ENCODE data around the gene CTDSP1.

CTDSP1 gene

DNA sequence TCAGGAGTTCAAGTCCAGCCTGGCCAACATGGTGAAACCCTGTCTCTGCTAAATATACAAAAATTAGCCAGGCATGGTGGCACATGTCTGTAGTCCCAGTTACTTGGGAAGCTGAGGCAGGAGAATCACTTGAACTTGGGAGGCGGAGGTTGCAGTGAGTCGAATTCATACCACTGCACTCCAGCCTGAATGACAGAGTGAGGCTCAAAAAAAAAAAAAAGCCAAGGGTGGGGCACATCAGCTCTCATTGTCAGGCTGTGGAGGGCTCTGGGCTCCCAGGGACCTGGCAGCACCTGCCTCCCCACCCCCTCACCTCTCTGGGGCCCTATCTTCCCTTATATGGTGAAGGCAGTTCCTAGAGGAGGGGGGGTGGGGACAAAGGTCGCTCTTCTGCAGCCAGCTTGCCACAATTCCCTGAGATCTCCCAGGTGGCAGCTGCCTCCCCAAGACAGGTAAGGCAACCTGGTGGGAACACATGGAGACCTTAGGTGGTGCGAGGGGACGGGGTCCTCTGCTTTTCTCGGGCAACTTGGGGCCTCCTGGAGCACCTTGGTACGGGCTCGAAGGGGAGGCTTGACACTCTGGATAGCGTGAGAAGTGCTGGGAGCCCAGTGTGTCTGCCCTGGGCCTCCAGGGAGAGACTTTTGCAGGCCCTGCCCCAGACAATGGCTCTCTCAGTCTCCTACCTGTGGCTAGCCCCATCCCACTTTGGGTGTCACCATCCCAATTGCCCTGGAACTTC, 19.2 kb downstream of the CTDSP1 start, which contains the start of gene VIL1:
VIL1 (plus strand) TSS at position 407 of the 742 bp plus-strand sequence. CDS start 4,656 bp downstream, outside the sequence.
- Histone ChIP-seq H3K4ac (ENCODE audit: low read depth, low read length) (no peak within 1 kb of the TSS), H3K9me3 (ENCODE audit: insufficient read depth, low read depth, low read length) (no peaks in the 10 kb centered on the region), H3K79me1 (ENCODE audit: low read length) (no peaks in the 10 kb centered on the region), H2AK5ac (ENCODE audit: low read length) (no peak within 1 kb of the TSS), H3K4me1 (ENCODE audit: control insufficient read depth in 1 of 2, insufficient read depth in 2 of 2, low read length in 2 of 2) (no peaks in the 10 kb centered on the region), H2BK5ac (ENCODE audit: low read depth, low read length, poor library complexity) (no peak within 1 kb of the TSS), H3K36me3 (ENCODE audit: control insufficient read depth in 1 of 2, insufficient read depth in 2 of 2, low read length in 2 of 2) (no peaks in the 10 kb centered on the region), H3K9ac (ENCODE audit: low read length) (no peak within 1 kb of the TSS), H4K8ac (ENCODE audit: low read depth, low read length) (no peak within 1 kb of the TSS), H2BK120ac (ENCODE audit: insufficient read depth, low read length, poor library complexity) (no peak within 1 kb of the TSS), H2AFZ (ENCODE audit: insufficient read depth, low read length, poor library complexity) (no peak within 1 kb of the TSS), H3K14ac (ENCODE audit: low read length) (no peak within 1 kb of the TSS), H3K4me3 (ENCODE audit: low read depth, low read length) (no peak within 1 kb of the TSS), H3K27me3 (ENCODE audit: insufficient read depth, low read length) (no peaks in the 10 kb centered on the region), H2BK12ac (ENCODE audit: low read length) (no peak within 1 kb of the TSS), H3K23ac (ENCODE audit: low read length) (no peak within 1 kb of the TSS), H3K4me2 (ENCODE audit: low read length) (no peak within 1 kb of the TSS), H4K12ac (ENCODE audit: low read depth, low read length) (no peak within 1 kb of the TSS), H3K18ac (ENCODE audit: low read length) (no peak within 1 kb of the TSS), H3K79me2 (ENCODE audit: control insufficient read depth, insufficient read depth, low read length, poor library complexity) (no peaks in the 10 kb centered on the region), H4K91ac (ENCODE audit: low read depth, low read length) (no peak within 1 kb of the TSS), H3K27ac (ENCODE audit: low read depth, low read length) (no peak within 1 kb of the TSS)
- no peak for DNase-seq
- no CpG with 5 or more reads among the region's 9 CpGs for WGBS (ENCODE audit: extremely low coverage, insufficient coverage, insufficient read length)

DNA sequence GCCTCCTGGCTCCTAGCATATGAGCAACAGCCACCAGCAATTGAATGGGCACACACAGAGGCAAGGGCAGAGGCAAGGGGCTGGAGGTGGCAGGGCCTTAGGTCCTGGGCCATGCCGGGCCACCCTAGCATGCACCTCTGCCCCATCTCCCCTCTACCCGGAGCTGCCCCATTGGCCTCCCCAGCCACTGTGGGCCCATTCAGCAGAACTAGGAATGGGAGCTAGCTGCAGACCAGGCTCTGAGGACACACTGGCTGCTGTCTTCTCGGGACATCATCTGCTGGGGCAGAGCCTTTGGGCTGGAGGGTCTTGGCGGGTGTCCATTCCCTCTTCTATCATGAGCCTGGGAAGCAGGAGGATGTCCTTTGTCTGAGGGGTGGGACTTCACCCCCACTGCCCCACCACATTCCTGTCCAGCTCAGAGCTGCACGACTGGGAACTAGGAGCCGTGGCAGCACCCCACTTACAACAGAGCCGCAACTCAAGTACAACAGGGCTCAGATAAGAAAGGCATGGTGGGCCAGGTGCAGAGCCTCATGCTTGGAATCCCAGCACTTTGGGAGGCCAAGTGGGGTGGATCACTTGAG, 20.1 kb downstream of the CTDSP1 start:
- Histone ChIP-seq H3K23ac (ENCODE audit: low read length) (no peak overlapping the region), H3K18ac (ENCODE audit: low read length) (no peak overlapping the region), H4K12ac (ENCODE audit: low read depth, low read length) (no peak overlapping the region), H2BK5ac (ENCODE audit: low read depth, low read length, poor library complexity) (no peak overlapping the region), H2AFZ (ENCODE audit: insufficient read depth, low read length, poor library complexity) (no peak overlapping the region), H4K8ac (ENCODE audit: low read depth, low read length) (no peak overlapping the region), H3K4me1 (ENCODE audit: control insufficient read depth in 1 of 2, insufficient read depth in 2 of 2, low read length in 2 of 2) (no peaks in the 10 kb centered on the region), H3K9ac (ENCODE audit: low read length) (no peak overlapping the region), H3K14ac (ENCODE audit: low read length) (no peak overlapping the region), H3K4me3 (ENCODE audit: low read depth, low read length) (no peak overlapping the region), H2BK120ac (ENCODE audit: insufficient read depth, low read length, poor library complexity) (no peak overlapping the region), H3K4me2 (ENCODE audit: low read length) (no peak overlapping the region), H3K4ac (ENCODE audit: low read depth, low read length) (no peak overlapping the region), H2BK12ac (ENCODE audit: low read length) (no peak overlapping the region), H4K91ac (ENCODE audit: low read depth, low read length) (no peak overlapping the region), H2AK5ac (ENCODE audit: low read length) (no peak overlapping the region), H3K79me2 (ENCODE audit: control insufficient read depth, insufficient read depth, low read length, poor library complexity) (no peaks in the 10 kb centered on the region), H3K27ac (ENCODE audit: low read depth, low read length) (no peak overlapping the region), H3K36me3 (ENCODE audit: control insufficient read depth in 1 of 2, insufficient read depth in 2 of 2, low read length in 2 of 2) (no peaks in the 10 kb centered on the region), H3K9me3 (ENCODE audit: insufficient read depth, low read depth, low read length) (no peaks in the 10 kb centered on the region), H3K79me1 (ENCODE audit: low read length) (no peaks in the 10 kb centered on the region), H3K27me3 (ENCODE audit: insufficient read depth, low read length) (no peaks in the 10 kb centered on the region)
- no peak for DNase-seq
- no CpG with 5 or more reads among the region's 7 CpGs for WGBS (ENCODE audit: extremely low coverage, insufficient coverage, insufficient read length)

DNA sequence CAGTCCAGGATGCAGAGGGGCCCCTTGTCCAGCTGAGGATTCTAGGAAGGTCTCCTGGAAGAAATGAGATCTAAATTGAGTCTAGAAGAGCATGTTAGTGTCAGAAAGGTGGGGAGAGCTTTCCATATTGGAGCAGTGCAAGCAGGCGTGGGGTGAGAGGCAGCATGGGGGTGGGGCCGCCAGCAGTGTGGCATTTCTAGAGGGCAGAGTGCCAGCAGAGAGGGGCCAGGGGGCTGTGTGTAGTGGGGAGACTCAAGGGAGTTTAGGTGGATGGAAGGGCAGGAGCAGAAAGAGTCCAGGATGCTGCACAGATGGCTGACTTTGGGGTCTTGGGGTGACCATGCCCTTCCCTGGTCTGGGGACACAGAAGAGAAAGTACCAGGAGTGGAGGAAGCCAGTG, 21.4 kb downstream of the CTDSP1 start:
- Histone ChIP-seq H3K36me3 (ENCODE audit: control insufficient read depth in 1 of 2, insufficient read depth in 2 of 2, low read length in 2 of 2) (no peaks in the 10 kb centered on the region), H2AFZ (ENCODE audit: insufficient read depth, low read length, poor library complexity) (no peak overlapping the region), H4K8ac (ENCODE audit: low read depth, low read length) (no peak overlapping the region), H4K12ac (ENCODE audit: low read depth, low read length) (no peak overlapping the region), H2BK5ac (ENCODE audit: low read depth, low read length, poor library complexity) (no peak overlapping the region), H3K4me1 (ENCODE audit: control insufficient read depth in 1 of 2, insufficient read depth in 2 of 2, low read length in 2 of 2) (no peaks in the 10 kb centered on the region), H3K18ac (ENCODE audit: low read length) (no peak overlapping the region), H3K27ac (ENCODE audit: low read depth, low read length) (no peak overlapping the region), H3K27me3 (ENCODE audit: insufficient read depth, low read length) (no peaks in the 10 kb centered on the region), H3K4ac (ENCODE audit: low read depth, low read length) (no peak overlapping the region), H3K4me3 (ENCODE audit: low read depth, low read length) (no peak overlapping the region), H4K91ac (ENCODE audit: low read depth, low read length) (no peak overlapping the region), H3K9ac (ENCODE audit: low read length) (no peak overlapping the region), H2AK5ac (ENCODE audit: low read length) (no peak overlapping the region), H3K9me3 (ENCODE audit: insufficient read depth, low read depth, low read length) (no peaks in the 10 kb centered on the region), H2BK12ac (ENCODE audit: low read length) (no peak overlapping the region), H3K79me2 (ENCODE audit: control insufficient read depth, insufficient read depth, low read length, poor library complexity) (no peaks in the 10 kb centered on the region), H3K4me2 (ENCODE audit: low read length) (no peak overlapping the region), H2BK120ac (ENCODE audit: insufficient read depth, low read length, poor library complexity) (no peak overlapping the region), H3K23ac (ENCODE audit: low read length) (no peak overlapping the region), H3K14ac (ENCODE audit: low read length) (no peak overlapping the region), H3K79me1 (ENCODE audit: low read length) (no peaks in the 10 kb centered on the region)
- WGBS (ENCODE audit: extremely low coverage, insufficient coverage, insufficient read length): no CpG with 5 or more reads among the region's 2 CpGs
- no peak for DNase-seq

DNA sequence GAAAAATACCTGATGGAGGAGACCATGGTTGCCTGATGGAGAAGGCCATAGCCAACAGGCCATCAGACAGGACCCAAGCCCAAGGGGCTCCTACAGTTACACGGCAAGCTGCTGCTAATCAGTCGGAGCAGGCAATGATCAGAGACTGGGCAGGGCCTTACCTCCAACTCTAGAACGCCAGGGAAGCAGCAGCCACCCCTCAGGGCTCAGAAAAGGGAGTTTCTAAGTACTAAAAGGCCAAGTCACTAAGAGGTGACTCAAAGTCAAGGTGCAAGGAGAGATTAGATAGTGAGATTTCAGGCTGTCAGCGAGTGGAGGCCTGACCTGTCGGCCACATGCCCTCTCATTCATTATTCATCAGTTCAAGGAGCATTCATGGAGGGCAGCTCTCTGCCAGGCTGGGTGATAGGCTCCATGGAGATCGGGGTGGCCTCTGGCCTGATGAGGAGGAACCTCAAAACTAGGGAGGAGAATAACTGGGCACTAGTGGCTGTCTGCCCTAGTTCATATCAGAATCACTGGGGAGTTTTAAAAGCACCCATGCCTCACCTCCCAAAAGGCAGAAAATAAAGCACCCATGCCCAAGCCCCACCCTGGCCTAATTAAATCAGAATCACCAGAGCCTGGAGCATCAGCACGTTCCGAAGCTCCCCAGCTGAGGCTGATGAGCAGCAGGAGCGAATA, 22.9 kb downstream of the CTDSP1 start:
- no peaks in the 10 kb centered on the region for H3K9me3 ChIP-seq (ENCODE audit: insufficient read depth, low read depth, low read length)
- H3K18ac ChIP-seq (ENCODE audit: low read length): no peak overlapping the region
- no peaks in the 10 kb centered on the region for H3K79me1 ChIP-seq (ENCODE audit: low read length)
- no peak overlapping the region for H2AK5ac ChIP-seq (ENCODE audit: low read length)
- H3K36me3 ChIP-seq (ENCODE audit: control insufficient read depth in 1 of 2, insufficient read depth in 2 of 2, low read length in 2 of 2): no peaks in the 10 kb centered on the region
- no peak overlapping the region for H3K4me2 ChIP-seq (ENCODE audit: low read length)
- WGBS (ENCODE audit: extremely low coverage, insufficient coverage, insufficient read length): no CpG with 5 or more reads among the region's 9 CpGs
- H3K14ac ChIP-seq (ENCODE audit: low read length): no peak overlapping the region
- no peak overlapping the region for H2BK5ac ChIP-seq (ENCODE audit: low read depth, low read length, poor library complexity)
- H4K8ac ChIP-seq (ENCODE audit: low read depth, low read length): no peak overlapping the region
- no peak overlapping the region for H3K23ac ChIP-seq (ENCODE audit: low read length)
- no peak overlapping the region for H3K4me3 ChIP-seq (ENCODE audit: low read depth, low read length)
- H3K4me1 ChIP-seq (ENCODE audit: control insufficient read depth in 1 of 2, insufficient read depth in 2 of 2, low read length in 2 of 2): no peaks in the 10 kb centered on the region
- H3K79me2 ChIP-seq (ENCODE audit: control insufficient read depth, insufficient read depth, low read length, poor library complexity): no peaks in the 10 kb centered on the region
- H3K4ac ChIP-seq (ENCODE audit: low read depth, low read length): no peak overlapping the region
- H3K27ac ChIP-seq (ENCODE audit: low read depth, low read length): no peak overlapping the region
- H3K9ac ChIP-seq (ENCODE audit: low read length): no peak overlapping the region
- H2AFZ ChIP-seq (ENCODE audit: insufficient read depth, low read length, poor library complexity): no peak overlapping the region
- peak; percentile 63 to 66 for DNase-seq
- H3K27me3 ChIP-seq (ENCODE audit: insufficient read depth, low read length): no peaks in the 10 kb centered on the region
- no peak overlapping the region for H4K12ac ChIP-seq (ENCODE audit: low read depth, low read length)
- no peak overlapping the region for H2BK12ac ChIP-seq (ENCODE audit: low read length)
- no peak overlapping the region for H2BK120ac ChIP-seq (ENCODE audit: insufficient read depth, low read length, poor library complexity)
- H4K91ac ChIP-seq (ENCODE audit: low read depth, low read length): no peak overlapping the region

All from trophoblast cell (in vitro differentiated cells and primary cell).